Loucy (cell line): ENCODE results near the gene MTHFS.

Experiments used
- H2AFZ ChIP-seq: fragments of 200-600 bp; sonication (generic); 2 replicates; pipeline ENCODE4 v1.6.0; 2016; ENCODE audit warnings: antibody characterized with exemption, mild to moderate bottlenecking, low read length, moderate library complexity
- H3F3A ChIP-seq: fragments of 200-600 bp; 2 replicates; pipeline ENCODE4 v1.6.0; 2016; ENCODE audit warnings: antibody characterized with exemption, low read depth, mild to moderate bottlenecking
- H3K27me3 ChIP-seq: fragments of 200-600 bp; sonication (generic); 2 replicates; pipeline ENCODE4 v1.6.1; 2014; ENCODE audit warnings: low read length, mild to moderate bottlenecking; ENCODE audit not compliant: insufficient read depth, poor library complexity, severe bottlenecking
- H3K36me3 ChIP-seq: fragments of 200-600 bp; sonication (generic); 2 replicates; pipeline ENCODE4 v1.6.1; 2016; ENCODE audit warnings: low read length; ENCODE audit not compliant: insufficient read depth
- H3K4me1 ChIP-seq: fragments of 200-600 bp; sonication (generic); 2 replicates; pipeline ENCODE4 v1.5.1; 2014; ENCODE audit warnings: low read length, mild to moderate bottlenecking; ENCODE audit not compliant: insufficient read depth, poor library complexity, severe bottlenecking
- H3K4me2 ChIP-seq: fragments of 200-600 bp; sonication (generic); 2 replicates; pipeline ENCODE4 v1.6.0; 2014; ENCODE audit warnings: antibody characterized with exemption, low read length, low read depth, mild to moderate bottlenecking; ENCODE audit not compliant: poor library complexity, severe bottlenecking
- H3K4me3 ChIP-seq: fragments of 200-600 bp; sonication (generic); 2 replicates; pipeline ENCODE4 v1.5.1; 2014; ENCODE audit warnings: low read length, mild to moderate bottlenecking, mixed read lengths; ENCODE audit not compliant: poor library complexity, severe bottlenecking
- H3K79me2 ChIP-seq: fragments of 200-600 bp; sonication (generic); 2 replicates; pipeline ENCODE4 v1.6.1; 2014; ENCODE audit warnings: low read length; ENCODE audit not compliant: insufficient read depth
- H3K9ac ChIP-seq: fragments of 200-600 bp; sonication (generic); 2 replicates; pipeline ENCODE4 v1.6.0; 2014; ENCODE audit warnings: mild to moderate bottlenecking, low read depth, low read length, moderate library complexity; ENCODE audit not compliant: poor library complexity, severe bottlenecking
- H3K9me2 ChIP-seq: fragments of 200-600 bp; sonication (generic); replicated peaks from 2 replicates; pipeline ENCODE4 v1.6.1; 2016; ENCODE audit warnings: low read depth, low read length, mixed read lengths
- H3K9me3 ChIP-seq: fragments of 200-600 bp; sonication (generic); 2 replicates; pipeline ENCODE4 v1.6.1; 2014; ENCODE audit warnings: mild to moderate bottlenecking, antibody characterized with exemption, low read length, low read depth; ENCODE audit not compliant: insufficient read depth
- H4K20me1 ChIP-seq: fragments of 200-600 bp; sonication (generic); 2 replicates; pipeline ENCODE4 v1.6.0; 2014; ENCODE audit warnings: antibody characterized with exemption, low read length, mild to moderate bottlenecking; ENCODE audit not compliant: insufficient read depth, poor library complexity, severe bottlenecking
- EZH2phosphoT487 ChIP-seq: fragments of 200-600 bp; IDR thresholded peaks from 2 replicates; pipeline ENCODE4 v1.6.1; 2018; ENCODE audit warnings: antibody characterized with exemption, mild to moderate bottlenecking, moderate library complexity, borderline replicate concordance
- TF ChIP-seq, protein P1 (sequence below): fragments of 200-600 bp; sonication (generic); conservative IDR thresholded peaks from 2 replicates; pipeline ENCODE4 v1.5.1; 2014; ENCODE audit warnings: mild to moderate bottlenecking, antibody characterized with exemption, low read length

Gene MTHFS

DNA sequence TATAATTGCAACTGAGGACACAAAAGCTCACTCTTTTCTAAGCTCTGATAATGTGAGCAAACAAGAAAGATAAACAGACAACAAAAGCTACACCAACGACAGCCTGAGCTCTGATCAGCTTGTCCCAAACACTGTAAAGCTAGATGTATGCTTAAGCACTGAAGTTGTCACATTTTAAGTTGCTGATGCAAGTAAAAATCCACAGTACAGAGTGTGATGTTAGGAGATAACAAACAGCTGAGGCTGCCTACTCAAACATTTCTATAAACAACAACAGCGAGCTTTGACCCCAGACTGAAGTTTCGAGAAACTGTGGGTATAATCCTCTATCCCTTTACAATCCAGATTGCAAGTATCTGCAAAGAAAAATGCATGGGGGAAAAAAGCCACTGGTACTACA is 10.7 kb downstream of the MTHFS start:
- Histone ChIP-seq H2AFZ (no peak overlapping the region), H3K27me3 (no peaks in the 10 kb centered on the region), H3K4me1 (peaks cover 4% of the 10 kb centered on the region), H3K36me3 (peaks cover 30% of the 10 kb centered on the region; the same call in 1 of the 2 replicates), H3K9ac (no peak overlapping the region), H3K4me3 (no peak overlapping the region), H4K20me1 (no peaks in the 10 kb centered on the region), H3K79me2 (peaks cover 3% of the 10 kb centered on the region; the same call in 1 of the 2 replicates), H3F3A (no peaks in the 10 kb centered on the region), H3K4me2 (no peak overlapping the region), H3K9me2 (no peaks in the 10 kb centered on the region), H3K9me3 (no peaks in the 10 kb centered on the region)
- TF ChIP-seq, protein P1, sequence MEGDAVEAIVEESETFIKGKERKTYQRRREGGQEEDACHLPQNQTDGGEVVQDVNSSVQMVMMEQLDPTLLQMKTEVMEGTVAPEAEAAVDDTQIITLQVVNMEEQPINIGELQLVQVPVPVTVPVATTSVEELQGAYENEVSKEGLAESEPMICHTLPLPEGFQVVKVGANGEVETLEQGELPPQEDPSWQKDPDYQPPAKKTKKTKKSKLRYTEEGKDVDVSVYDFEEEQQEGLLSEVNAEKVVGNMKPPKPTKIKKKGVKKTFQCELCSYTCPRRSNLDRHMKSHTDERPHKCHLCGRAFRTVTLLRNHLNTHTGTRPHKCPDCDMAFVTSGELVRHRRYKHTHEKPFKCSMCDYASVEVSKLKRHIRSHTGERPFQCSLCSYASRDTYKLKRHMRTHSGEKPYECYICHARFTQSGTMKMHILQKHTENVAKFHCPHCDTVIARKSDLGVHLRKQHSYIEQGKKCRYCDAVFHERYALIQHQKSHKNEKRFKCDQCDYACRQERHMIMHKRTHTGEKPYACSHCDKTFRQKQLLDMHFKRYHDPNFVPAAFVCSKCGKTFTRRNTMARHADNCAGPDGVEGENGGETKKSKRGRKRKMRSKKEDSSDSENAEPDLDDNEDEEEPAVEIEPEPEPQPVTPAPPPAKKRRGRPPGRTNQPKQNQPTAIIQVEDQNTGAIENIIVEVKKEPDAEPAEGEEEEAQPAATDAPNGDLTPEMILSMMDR, result no peak
- TF ChIP-seq EZH2phosphoT487, result no peak

DNA sequence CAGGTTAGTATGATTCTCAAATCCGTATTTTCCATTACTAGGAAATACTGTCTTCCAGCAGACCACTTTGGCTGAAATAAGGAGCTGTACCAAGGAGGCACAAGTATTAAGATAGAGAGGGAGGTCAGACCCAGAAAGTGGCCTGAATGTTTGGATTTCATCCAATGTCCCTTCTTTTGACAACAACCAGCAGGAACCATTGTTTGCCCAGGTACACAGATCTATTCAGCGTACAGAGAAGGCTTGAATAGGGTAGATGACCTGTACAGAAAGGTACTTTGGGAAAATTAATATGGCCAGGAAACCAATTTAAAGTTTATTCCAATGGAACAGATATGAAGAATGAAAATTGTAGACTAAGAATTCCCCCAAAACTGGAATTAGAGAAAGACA is 12.6 kb downstream of the MTHFS start:
- H3K9ac ChIP-seq, result no peak overlapping the region
- H3K4me3 ChIP-seq, result no peak overlapping the region
- H4K20me1 ChIP-seq, result no peaks in the 10 kb centered on the region
- H3K36me3 ChIP-seq, result peaks cover 42% of the 10 kb centered on the region
- H3K79me2 ChIP-seq, result peaks cover 3% of the 10 kb centered on the region; the same call in 1 of the 2 replicates
- H2AFZ ChIP-seq, result no peak overlapping the region
- H3K4me2 ChIP-seq, result no peak overlapping the region
- no peaks in the 10 kb centered on the region for H3K9me2 ChIP-seq
- H3F3A ChIP-seq, result no peaks in the 10 kb centered on the region
- no peak for TF ChIP-seq EZH2phosphoT487
- TF ChIP-seq, protein P1, result no peak
- no peaks in the 10 kb centered on the region for H3K9me3 ChIP-seq
- no peaks in the 10 kb centered on the region for H3K4me1 ChIP-seq
- no peaks in the 10 kb centered on the region for H3K27me3 ChIP-seq

DNA sequence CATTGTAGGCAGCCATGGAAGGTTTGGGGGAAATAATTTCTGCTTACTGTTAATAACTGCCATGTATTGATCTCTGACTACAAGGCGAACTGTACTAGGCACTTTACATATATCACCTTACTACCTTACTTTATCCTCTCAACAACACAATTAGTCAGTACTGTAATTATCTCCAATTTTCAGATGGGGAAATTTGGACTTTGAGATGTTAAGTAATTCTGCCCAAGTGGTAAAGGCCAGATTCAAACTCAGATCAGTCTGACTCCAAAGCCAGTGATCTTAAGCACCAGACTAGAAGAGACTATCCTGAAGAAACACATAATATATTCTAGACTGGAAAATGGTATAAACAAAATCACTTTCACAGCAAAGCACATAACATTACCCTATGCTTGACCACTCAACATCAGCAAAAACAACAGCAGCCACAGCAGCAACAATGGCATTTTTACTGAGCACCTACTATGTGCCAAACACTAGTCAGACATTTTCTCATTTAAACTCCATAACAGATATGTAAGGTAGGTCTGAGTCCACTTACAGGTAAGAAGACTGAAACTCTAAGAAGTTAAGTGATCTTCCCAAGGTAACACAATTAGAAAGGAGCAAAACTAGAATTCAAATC is 13.1 kb downstream of the MTHFS start:
- Histone ChIP-seq H3K9me3 (peaks cover under 1% of the 10 kb centered on the region; the same call in 1 of the 2 replicates), H3K4me2 (no peak overlapping the region), H3K36me3 (peaks cover 43% of the 10 kb centered on the region), H3K79me2 (peaks cover 3% of the 10 kb centered on the region; the same call in 1 of the 2 replicates), H4K20me1 (no peaks in the 10 kb centered on the region), H3F3A (no peaks in the 10 kb centered on the region), H3K9me2 (no peaks in the 10 kb centered on the region), H2AFZ (no peak overlapping the region), H3K9ac (no peak overlapping the region), H3K4me3 (no peak overlapping the region), H3K27me3 (no peaks in the 10 kb centered on the region), H3K4me1 (no peaks in the 10 kb centered on the region)
- TF ChIP-seq, protein P1, result no peak
- TF ChIP-seq EZH2phosphoT487, result no peak
